HG02571 (cell line): ENCODE measurements around the gene TBC1D24.
"Not testable (repeated sequence)": the region's sequence is repeated elsewhere in the genome, so short reads cannot be mapped to it uniquely, and the experiment has no call there.

Source experiments
- ATAC-seq: cut with Tn5 transposase; IDR thresholded peaks from one replicate; pipeline ENCODE4 v1.9.1; 2021; ENCODE audit warnings: mild to moderate bottlenecking, moderate library complexity; ENCODE audit not compliant: unreplicated experiment

Gene TBC1D24

DNA sequence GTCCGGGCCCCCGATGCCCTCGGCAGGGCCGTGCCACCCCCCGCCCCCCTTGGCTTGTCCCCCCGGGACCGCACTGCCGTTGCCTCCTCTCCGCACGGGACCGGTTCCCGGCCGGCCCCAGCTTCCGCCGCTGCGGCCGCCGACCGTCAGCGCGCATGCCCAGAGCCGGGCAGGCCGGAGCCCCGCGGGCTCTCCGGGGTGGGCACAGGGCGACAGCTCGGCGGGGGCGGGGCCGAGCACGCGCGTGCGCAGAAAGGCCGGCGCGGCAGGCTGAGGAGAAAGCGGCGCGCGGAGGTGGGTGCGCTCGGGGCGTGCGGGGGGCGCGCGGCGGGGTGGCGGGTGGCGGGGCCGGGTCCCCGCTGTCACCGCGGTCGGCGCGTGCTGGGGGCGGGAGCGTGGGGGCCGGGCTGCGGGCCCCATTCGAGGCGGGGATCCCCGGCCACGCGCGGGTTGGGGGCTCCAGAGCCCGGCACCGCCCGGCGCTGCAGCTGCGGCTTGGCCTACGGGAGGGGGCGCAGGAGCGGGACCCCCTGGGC lies at the start of gene TBC1D24:
TSS of gene TBC1D24 (plus strand) at position 251 of the 536 bp plus-strand sequence. CDS start 21,022 bp downstream, outside the sequence.
- peak; percentile 49 for ATAC-seq

GRCh38 chr16:2425825-2426430 lies 49.0 kb upstream of the TBC1D24 start:
- ATAC-seq = no peak

- ATAC-seq = no peak
These were observed 48.0 kb upstream of the TBC1D24 start for GRCh38 chr16:2426941-2427361.

GRCh38 chr16:2427526-2427925 lies 47.4 kb upstream of the TBC1D24 start:
- no peak for ATAC-seq

GRCh38 chr16:2428051-2428783 lies 46.7 kb upstream of the TBC1D24 start:
- no peak for ATAC-seq

- ATAC-seq = no peak
These were observed 46.2 kb upstream of the TBC1D24 start for GRCh38 chr16:2428784-2429033.

GRCh38 chr16:2429034-2429770 lies 45.7 kb upstream of the TBC1D24 start, which contains the start of gene CCNF:
Gene CCNF (plus strand): TSS chr16:2429447. CDS start chr16:2429482, 35 bp downstream.
- peak; percentile 85 for ATAC-seq

DNA sequence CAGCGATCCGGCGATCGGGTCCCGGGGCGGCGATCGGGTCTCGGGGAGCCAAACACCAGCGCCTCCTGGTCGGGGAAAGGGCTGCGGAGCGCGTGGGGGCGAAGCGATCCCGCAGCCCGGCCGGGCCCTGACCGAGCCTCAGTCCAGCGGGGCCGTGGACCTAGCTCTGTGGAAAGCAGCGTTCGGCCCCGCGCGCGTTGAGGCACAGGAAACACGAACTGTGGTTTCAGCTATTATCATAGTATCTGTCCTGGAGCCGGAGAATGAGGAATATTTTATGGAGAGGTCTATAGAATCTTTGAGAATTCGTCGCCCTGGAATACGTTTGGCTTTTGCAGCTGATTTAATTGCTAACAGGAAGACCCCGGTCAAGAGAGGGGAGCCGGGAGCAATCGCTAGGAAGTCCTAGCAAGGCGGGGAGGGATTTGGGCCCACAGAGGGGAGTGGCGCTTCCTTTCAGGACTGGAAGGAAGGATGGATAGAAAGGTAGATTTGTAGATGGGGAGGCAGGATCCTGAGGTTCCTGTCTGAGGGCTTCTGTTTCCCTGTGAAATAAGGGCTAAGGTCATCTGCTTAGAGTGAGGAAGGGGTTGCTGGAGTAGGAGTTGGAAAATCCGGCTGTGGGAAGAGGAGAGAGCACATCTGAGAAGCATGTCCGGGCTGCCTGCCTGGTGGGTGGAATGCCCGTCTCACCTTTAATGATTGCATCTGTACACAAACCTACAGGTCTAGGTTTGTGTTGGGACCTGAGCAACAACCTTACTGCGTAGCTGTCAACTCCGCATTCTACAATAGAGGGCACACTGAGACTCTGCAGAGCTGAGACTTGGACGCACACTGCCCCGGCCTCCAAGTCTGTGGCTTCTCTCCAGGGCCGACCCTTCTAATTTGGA lies 44.9 kb upstream of the TBC1D24 start:
- no peak for ATAC-seq

DNA sequence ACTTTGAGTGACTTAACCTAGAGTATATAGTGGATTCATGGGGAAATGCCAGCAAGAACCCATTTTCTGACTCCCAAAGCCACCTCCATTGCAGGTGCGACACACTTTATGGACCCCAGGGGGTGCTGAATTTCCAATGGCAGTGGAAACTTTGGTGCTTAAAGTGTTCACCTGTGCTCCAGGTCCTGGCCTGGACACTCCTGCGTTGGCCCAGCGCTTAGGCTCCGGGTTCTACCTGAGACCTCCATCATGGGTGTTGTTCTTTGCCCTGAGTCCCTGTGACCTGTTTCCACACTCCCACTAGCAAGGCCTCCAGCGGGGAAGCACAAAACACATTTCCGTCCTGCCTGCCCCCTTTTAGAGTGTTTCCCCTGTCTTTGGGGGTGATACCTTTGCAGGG lies 42.6 kb upstream of the TBC1D24 start:
- ATAC-seq = no peak

- no peak for ATAC-seq
These were observed 42.0 kb upstream of the TBC1D24 start for GRCh38 chr16:2432801-2433505.

DNA sequence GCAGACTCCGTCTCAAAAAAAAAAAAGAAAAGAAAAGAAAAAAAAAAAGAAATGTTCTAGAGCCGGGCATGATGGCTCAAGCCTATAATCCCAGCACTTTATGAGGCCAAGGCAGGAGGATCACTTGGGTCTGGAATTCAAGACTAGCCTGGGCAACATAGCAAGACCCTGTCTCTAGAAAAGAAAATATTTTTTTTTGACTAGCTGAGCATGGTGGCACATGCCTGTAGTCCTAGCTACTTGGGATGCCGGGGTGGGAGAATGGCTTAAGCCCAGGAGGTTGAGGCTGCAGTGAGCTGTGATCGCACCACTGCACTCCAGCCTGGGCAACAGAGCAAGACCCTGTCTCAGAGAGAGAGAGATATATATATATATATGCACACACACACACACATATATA lies 39.7 kb upstream of the TBC1D24 start:
- not testable (repeated sequence) for ATAC-seq

GRCh38 chr16:2436110-2436509 lies 38.8 kb upstream of the TBC1D24 start:
- no peak for ATAC-seq

GRCh38 chr16:2437032-2437790 lies 37.7 kb upstream of the TBC1D24 start:
- ATAC-seq = no peak

GRCh38 chr16:2438121-2438520 lies 36.8 kb upstream of the TBC1D24 start:
- no peak for ATAC-seq

- no peak for ATAC-seq
These were observed 35.3 kb upstream of the TBC1D24 start for GRCh38 chr16:2439598-2439997.

GRCh38 chr16:2441143-2441804 lies 33.7 kb upstream of the TBC1D24 start:
- ATAC-seq = not testable (repeated sequence)

DNA sequence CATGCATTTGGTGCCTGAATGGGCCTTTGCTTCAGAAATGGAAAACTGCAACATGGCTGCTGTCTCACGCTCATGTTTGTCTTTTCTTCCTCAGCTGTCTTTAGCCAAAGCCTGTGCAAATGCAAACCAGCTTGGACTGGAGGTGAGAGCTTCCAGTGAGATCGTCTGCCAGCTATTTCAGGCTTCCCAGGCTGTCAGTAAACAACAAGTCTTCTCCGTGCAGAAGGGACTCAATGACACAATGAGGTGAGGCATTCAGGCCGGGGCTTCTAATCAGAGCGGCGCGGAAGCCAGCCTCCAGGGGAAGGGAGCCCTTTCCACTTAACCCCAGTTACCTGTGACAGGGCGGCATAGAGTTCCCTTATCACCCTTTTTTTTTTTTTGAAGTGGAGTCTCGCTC lies 31.4 kb upstream of the TBC1D24 start:
- no peak for ATAC-seq

DNA sequence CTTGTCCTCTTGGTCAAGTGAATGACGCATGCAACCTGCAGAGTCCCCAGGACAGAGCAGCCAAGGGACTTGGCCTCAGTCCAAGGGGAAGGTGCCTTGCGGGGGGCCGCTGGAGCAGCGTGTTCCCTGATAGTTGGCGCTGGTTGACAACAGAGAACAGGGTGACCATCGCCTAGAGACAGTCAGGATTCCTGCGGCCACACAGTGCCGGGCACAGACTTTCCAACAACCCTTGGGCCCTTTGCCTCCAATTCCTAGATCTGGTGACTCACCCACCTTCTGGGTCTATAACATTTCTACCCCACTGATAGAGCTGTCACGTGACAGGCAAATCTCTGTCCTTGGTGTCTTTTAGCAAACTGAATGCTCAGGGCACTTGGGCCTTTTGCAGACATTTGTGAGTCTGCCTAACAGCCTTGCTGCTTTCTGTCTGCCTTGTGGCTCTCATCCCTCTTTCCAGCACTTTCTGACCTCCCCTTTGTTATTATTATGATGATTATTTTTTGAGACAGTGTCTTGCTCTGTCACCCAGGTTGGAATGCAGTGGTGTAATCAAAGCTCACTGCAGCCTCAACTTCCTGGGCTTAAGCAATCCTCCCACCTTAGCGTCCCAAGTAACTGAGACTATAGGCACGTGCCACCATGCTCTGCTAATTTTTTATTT lies 26.9 kb upstream of the TBC1D24 start:
- no peak for ATAC-seq
